Ishikawa (cell line): ENCODE measurements around the gene SLC27A4.

Source experiments
- CEBPB ChIP-seq: IDR thresholded peaks from 2 replicates; pipeline ENCODE4 v1.6.1; 2012
- CREB1 ChIP-seq: IDR thresholded peaks from 2 replicates; pipeline ENCODE4 v1.6.1; 2012; ENCODE audit warnings: low read depth
- EGR1 ChIP-seq: IDR thresholded peaks from 2 replicates; pipeline ENCODE4 v1.6.1; 2012
- EP300 ChIP-seq: IDR thresholded peaks from 2 replicates; pipeline ENCODE4 v1.6.1; 2012; ENCODE audit warnings: borderline replicate concordance
- FOXM1 ChIP-seq: IDR thresholded peaks from 2 replicates; pipeline ENCODE4 v1.6.1; 2012; ENCODE audit warnings: low read depth, borderline replicate concordance
- MAX ChIP-seq: IDR thresholded peaks from 2 replicates; pipeline ENCODE4 v1.6.1; 2012
- NFIC ChIP-seq: IDR thresholded peaks from 2 replicates; pipeline ENCODE4 v1.6.1; 2012
- RAD21 ChIP-seq: IDR thresholded peaks from 2 replicates; pipeline ENCODE4 v1.6.1; 2012; ENCODE audit warnings: low read depth
- REST ChIP-seq: IDR thresholded peaks from 2 replicates; pipeline ENCODE4 v1.6.1; 2012; ENCODE audit warnings: low read depth, mild to moderate bottlenecking
- TAF1 ChIP-seq: IDR thresholded peaks from 2 replicates; pipeline ENCODE4 v1.6.1; 2012; ENCODE audit warnings: low read depth, mild to moderate bottlenecking
- TCF12 ChIP-seq: IDR thresholded peaks from 2 replicates; pipeline ENCODE4 v1.6.1; 2012; ENCODE audit warnings: low read depth
- TEAD4 ChIP-seq: IDR thresholded peaks from 2 replicates; pipeline ENCODE4 v1.6.1; 2012
- USF1 ChIP-seq: IDR thresholded peaks from 2 replicates; pipeline ENCODE4 v1.6.1; 2012
- YY1 ChIP-seq: IDR thresholded peaks from 2 replicates; pipeline ENCODE4 v1.6.1; 2012; ENCODE audit warnings: low read depth
- ZBTB7A ChIP-seq: IDR thresholded peaks from 2 replicates; pipeline ENCODE4 v1.6.1; 2012; ENCODE audit warnings: low read depth

SLC27A4 gene

GRCh38 chr9:128404560-128404959 is 64.2 kb downstream of the SLC27A4 start:
- TF ChIP-seq USF1: no peak

- TF ChIP-seq EP300 (no peak), CEBPB (no peak), FOXM1 (no peak), CREB1 (no peak), YY1 (no peak), EGR1 (no peak), REST (no peak), TEAD4 (no peak), TAF1 (no peak), MAX (no peak), TCF12 (no peak), ZBTB7A (no peak), RAD21 (no peak)
Measured at GRCh38 chr9:128405077-128405779, 64.9 kb downstream of the SLC27A4 start.

- TF ChIP-seq FOXM1: no peak
- no peak for TF ChIP-seq RAD21
- no peak for TF ChIP-seq TCF12
- no peak for TF ChIP-seq EGR1
- TF ChIP-seq YY1: no peak
- no peak for TF ChIP-seq NFIC
- TF ChIP-seq ZBTB7A: no peak
- no peak for TF ChIP-seq CEBPB
- no peak for TF ChIP-seq MAX
- no peak for TF ChIP-seq REST
- TF ChIP-seq TAF1: no peak
Measured at GRCh38 chr9:128405780-128406171, 65.4 kb downstream of the SLC27A4 start.

GRCh38 chr9:128406848-128407391 is 66.6 kb downstream of the SLC27A4 start:
- no peak for TF ChIP-seq TCF12
- TF ChIP-seq NFIC: no peak
- TF ChIP-seq MAX: no peak
- no peak for TF ChIP-seq YY1
- no peak for TF ChIP-seq TEAD4
- TF ChIP-seq ZBTB7A: no peak
- TF ChIP-seq TAF1: no peak
- TF ChIP-seq EP300: no peak
- no peak for TF ChIP-seq EGR1
- no peak for TF ChIP-seq CREB1

- TF ChIP-seq TCF12 (no peak), TEAD4 (no peak), RAD21 (no peak), CEBPB (no peak), NFIC (no peak), EP300 (no peak), YY1 (no peak), TAF1 (no peak)
Measured at GRCh38 chr9:128408963-128409431, 68.7 kb downstream of the SLC27A4 start.

- TF ChIP-seq CREB1 (no peak), TCF12 (no peak), REST (no peak), ZBTB7A (no peak), EP300 (no peak), TEAD4 (no peak), RAD21 (no peak), FOXM1 (no peak), TAF1 (no peak), NFIC (no peak), EGR1 (no peak), MAX (no peak), USF1 (no peak), CEBPB (no peak), YY1 (no peak)
Measured at GRCh38 chr9:128409450-128409849, 69.1 kb downstream of the SLC27A4 start.
